ENCODE results near the gene PLPP3. TPM values are rescaled to one million over a fixed set of nuclear protein-coding genes. Genes with fewer than 3 reads are reported as not detected.
A peak's percentile ranks its signal among the peaks of the same experiment; 100 is the strongest.

The PLPP3 gene
- total RNA-seq, 1 donor from 2014 or later = 4.6 TPM

- no peak overlapping the region for H3K27ac Mint-ChIP-seq
- H3K4me3 Mint-ChIP-seq = peak overlapping the region; percentile 3
- intact Hi-C loops (cut with micrococcal nuclease) = no loop called here
- H3K27me3 Mint-ChIP-seq = no peaks in the 10 kb centered on the region
- H3K9me3 Mint-ChIP-seq = no peaks in the 10 kb centered on the region
- peaks cover 38% of the 10 kb centered on the region for H3K4me1 Mint-ChIP-seq
- POLR2A ChIA-PET = no interaction called here
- CTCF ChIA-PET = interaction anchor here (7.1 kb wide), 1 partner anchor 171 kb away, joined by 54 read pairs; no protein-coding TSS in a partner anchor
- DNase-seq (no peak), ATAC-seq (ENCODE audit: low read depth) (no peak)
- TF ChIP-seq CTCF (IDR thresholded peaks at IDR 0.05) = no peak
- no peaks in the 10 kb centered on the region for H3K36me3 Mint-ChIP-seq (ENCODE audit: low read depth)
Observed at GRCh38 chr1:56580771-56581170, 1.4 kb upstream of the PLPP3 start.

- no peak for TF ChIP-seq CTCF (IDR thresholded peaks at IDR 0.05)
- Mint-ChIP-seq H3K4me3 (peak overlapping the region; percentile 91), H3K27me3 (no peaks in the 10 kb centered on the region), H3K9me3 (no peaks in the 10 kb centered on the region), H3K36me3 (ENCODE audit: low read depth) (no peaks in the 10 kb centered on the region), H3K27ac (peak overlapping the region; percentile 59), H3K4me1 (peaks cover 58% of the 10 kb centered on the region)
- peak; percentile 32 for ATAC-seq (ENCODE audit: low read depth)
- CTCF ChIA-PET = interaction anchor here (0.6 to 7.1 kb wide), 6 partner anchors 169 to 1440 kb away, joined by 3 to 54 read pairs (median 4); no protein-coding TSS in a partner anchor
- DNase-seq = peak; percentile 43
- intact Hi-C loops (cut with micrococcal nuclease) = loop anchor here (2.0 to 10.0 kb wide), 3 partner anchors 106 to 1364 kb away; partner anchors contain the start of gene USP24
- POLR2A ChIA-PET = interaction anchor here (0.9 to 2.4 kb wide), 7 partner anchors 53 to 1301 kb away, joined by 3 to 9 read pairs (median 4); no protein-coding TSS in a partner anchor
Observed at GRCh38 chr1:56578138-56578962, 1.0 kb downstream of the PLPP3 start.

- no peaks in the 10 kb centered on the region for H3K36me3 Mint-ChIP-seq (ENCODE audit: low read depth)
- H3K9me3 Mint-ChIP-seq = no peaks in the 10 kb centered on the region
- H3K27ac Mint-ChIP-seq = no peak overlapping the region
- POLR2A ChIA-PET = interaction anchor here (0.9 to 2.5 kb wide), 9 partner anchors 12 to 1300 kb away, joined by 3 to 9 read pairs (median 4); no protein-coding TSS in a partner anchor
- CTCF ChIA-PET = interaction anchor here (0.6 to 7.1 kb wide), 8 partner anchors 46 to 1439 kb away, joined by 3 to 54 read pairs (median 4); no protein-coding TSS in a partner anchor
- ATAC-seq (ENCODE audit: low read depth) = no peak
- H3K27me3 Mint-ChIP-seq = no peaks in the 10 kb centered on the region
- DNase-seq = no peak
- peak overlapping the region; percentile 91 for H3K4me3 Mint-ChIP-seq
- TF ChIP-seq CTCF (IDR thresholded peaks at IDR 0.05) = no peak
- H3K4me1 Mint-ChIP-seq = peaks cover 59% of the 10 kb centered on the region
- intact Hi-C loops (cut with micrococcal nuclease) = loop anchor here (2.0 to 10.0 kb wide), 4 partner anchors 61 to 1363 kb away; partner anchors contain the start of gene USP24
Observed at GRCh38 chr1:56577406-56578137, 1.8 kb downstream of the PLPP3 start.

- no peaks in the 10 kb centered on the region for H3K9me3 Mint-ChIP-seq
- H3K36me3 Mint-ChIP-seq (ENCODE audit: low read depth) = no peaks in the 10 kb centered on the region
- DNase-seq (no peak), ATAC-seq (ENCODE audit: low read depth) (peak; percentile 35)
- H3K4me3 Mint-ChIP-seq = peak overlapping the region; percentile 91
- intact Hi-C loops (cut with micrococcal nuclease) = loop anchor here (1.0 to 10.0 kb wide), 3 partner anchors 50 to 442 kb away; no protein-coding TSS in a partner anchor
- no peaks in the 10 kb centered on the region for H3K27me3 Mint-ChIP-seq
- ChIA-PET CTCF (interaction anchor here (1.1 to 7.1 kb wide), 8 partner anchors 8 to 1293 kb away, joined by 3 to 54 read pairs (median 4); no protein-coding TSS in a partner anchor), POLR2A (interaction anchor here (1.1 to 2.5 kb wide), 8 partner anchors 12 to 1289 kb away, joined by 3 to 9 read pairs (median 4); no protein-coding TSS in a partner anchor)
- peak overlapping the region; percentile 50 for H3K27ac Mint-ChIP-seq
- peaks cover 61% of the 10 kb centered on the region for H3K4me1 Mint-ChIP-seq
- no peak for TF ChIP-seq CTCF (IDR thresholded peaks at IDR 0.05)
Observed at GRCh38 chr1:56576880-56577405, 2.4 kb downstream of the PLPP3 start.

Data from activated B cell treated with CpG ODN at 0.5 μM for 24 hours (primary cell).